Stimulated activated CD4-positive, alpha-beta T cell treated with anti-CD3 and anti-CD28 coated beads, Interleukin-2, amount 100 ng/mL, for 24 hours (primary cell): ENCODE data around the gene EIF3L.

Source experiments
- DNase-seq, 2 donors: peaks; one replicate each; pipeline ENCODE4 v3.0.0-alpha.2; 2020

Gene EIF3L

GRCh38 chr22:37906364-37907008 lies 57.3 kb downstream of the EIF3L start:
- DNase-seq, result peak; percentile 42 to 56

- no peak for DNase-seq
These were observed 58.1 kb downstream of the EIF3L start for GRCh38 chr22:37907036-37907954.

GRCh38 chr22:37909766-37910165 lies 60.5 kb downstream of the EIF3L start:
- no peak for DNase-seq

GRCh38 chr22:37910890-37911672 lies 61.9 kb downstream of the EIF3L start:
- DNase-seq, result no peak

- no peak for DNase-seq
These were observed 62.5 kb downstream of the EIF3L start for GRCh38 chr22:37911697-37912096.

- DNase-seq, result no peak
These were observed 63.0 kb downstream of the EIF3L start for GRCh38 chr22:37912171-37912570.

GRCh38 chr22:37913233-37913721 lies 64.1 kb downstream of the EIF3L start:
- DNase-seq, result no peak

- DNase-seq, result no peak
These were observed 67.1 kb downstream of the EIF3L start for GRCh38 chr22:37916311-37916710.

- DNase-seq, result no peak
These were observed 68.8 kb downstream of the EIF3L start for GRCh38 chr22:37917874-37918548.

- DNase-seq, result no peak
These were observed 69.5 kb downstream of the EIF3L start for GRCh38 chr22:37918580-37919270.

- DNase-seq, result no peak
These were observed 70.9 kb downstream of the EIF3L start for GRCh38 chr22:37920126-37920525.

- no peak for DNase-seq
These were observed 73.0 kb downstream of the EIF3L start for GRCh38 chr22:37922191-37922590.

GRCh38 chr22:37923927-37924326 lies 74.7 kb downstream of the EIF3L start:
- DNase-seq, result no peak

GRCh38 chr22:37924386-37925065 lies 75.3 kb downstream of the EIF3L start:
- no peak for DNase-seq

- DNase-seq, result no peak
These were observed 76.1 kb downstream of the EIF3L start for GRCh38 chr22:37925330-37925729.

GRCh38 chr22:37925767-37926166 lies 76.5 kb downstream of the EIF3L start:
- DNase-seq, result no peak

GRCh38 chr22:37926358-37926757 lies 77.1 kb downstream of the EIF3L start:
- DNase-seq, result no peak

GRCh38 chr22:37926771-37927636 lies 77.8 kb downstream of the EIF3L start:
- DNase-seq, result no peak

GRCh38 chr22:37927637-37927936 lies 78.4 kb downstream of the EIF3L start:
- no peak for DNase-seq

- no peak for DNase-seq
These were observed 80.2 kb downstream of the EIF3L start for GRCh38 chr22:37929390-37929789.
